ENCODE measurements around the gene ESD.

GRCh38 chr13:46830405-46831005, 33.5 kb upstream of the ESD start:
- TF ChIP-seq CTCF (IDR thresholded peaks at IDR 0.05), result no peak
- no peak for TF ChIP-seq REST (IDR thresholded peaks at IDR 0.05; ENCODE audit: insufficient read depth in 1 of 2, low read depth in 2 of 2, low read length in 1 of 2)
- no peak for TF ChIP-seq POLR2AphosphoS5 (IDR thresholded peaks at IDR 0.05; ENCODE audit: low read depth, low read length)
